HG03025 (cell line): ENCODE results near the gene BRIP1.
"Not testable (repeated sequence)": the region's sequence is repeated elsewhere in the genome, so short reads cannot be mapped to it uniquely, and the experiment has no call there.

Source experiments
- ATAC-seq: cut with Tn5 transposase; IDR thresholded peaks from one replicate; pipeline ENCODE4 v1.9.1; 2021; ENCODE audit warnings: mild to moderate bottlenecking, moderate library complexity; ENCODE audit not compliant: unreplicated experiment, low FRiP score

BRIP1 gene

DNA sequence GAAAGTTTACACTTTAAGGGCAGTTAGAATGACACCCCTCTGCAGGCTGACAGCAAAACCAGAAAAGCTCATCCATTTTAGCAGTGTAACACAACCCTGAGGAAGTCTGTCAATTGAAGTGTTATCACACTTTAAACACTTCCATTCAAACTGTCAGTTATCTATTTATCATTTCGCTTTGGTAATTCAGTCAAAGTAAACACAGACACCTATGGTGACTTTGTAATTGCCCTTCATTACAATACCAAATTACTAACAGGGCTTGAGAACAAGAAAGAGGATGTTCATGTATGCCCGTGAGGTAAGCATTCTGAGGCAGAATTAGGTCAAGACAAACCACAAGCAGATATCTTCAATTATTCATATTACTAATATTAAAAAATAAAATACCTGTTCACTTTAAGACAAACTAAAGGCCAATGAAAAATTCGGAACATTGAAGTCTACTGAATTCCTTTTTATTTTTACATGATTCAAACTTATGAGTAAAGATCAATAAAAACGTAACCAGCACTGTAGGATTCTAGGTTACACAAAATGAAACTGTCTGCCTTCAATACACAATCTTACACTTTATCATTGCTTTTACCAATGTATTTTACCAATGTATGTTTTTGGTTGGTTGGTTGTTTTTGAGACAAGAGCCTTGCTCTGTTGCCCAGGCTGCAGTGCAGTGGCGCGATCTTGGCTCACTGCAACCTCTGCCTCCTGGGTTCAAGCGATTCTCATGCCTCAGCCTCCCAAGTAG is 57.1 kb downstream of the BRIP1 start:
- no peak for ATAC-seq

DNA sequence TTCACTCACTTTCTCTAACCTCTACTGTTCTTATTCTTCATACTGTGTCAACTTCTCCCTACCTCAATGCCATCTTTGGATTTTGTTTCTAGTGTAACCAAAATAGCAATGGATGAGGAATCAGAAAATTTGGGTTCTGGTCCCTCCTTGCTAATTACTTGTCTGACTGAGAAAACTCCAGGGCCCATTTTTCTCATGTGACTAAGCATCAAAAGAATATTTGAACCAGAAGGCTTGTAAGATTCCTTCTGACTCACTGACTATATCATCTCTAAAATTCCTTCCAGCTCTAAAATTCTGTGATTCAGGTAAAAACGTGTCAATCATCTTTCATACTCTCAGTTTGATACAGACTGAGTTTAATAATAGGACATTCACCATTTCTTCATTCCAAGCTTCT is 57.9 kb downstream of the BRIP1 start:
- ATAC-seq, result no peak

DNA sequence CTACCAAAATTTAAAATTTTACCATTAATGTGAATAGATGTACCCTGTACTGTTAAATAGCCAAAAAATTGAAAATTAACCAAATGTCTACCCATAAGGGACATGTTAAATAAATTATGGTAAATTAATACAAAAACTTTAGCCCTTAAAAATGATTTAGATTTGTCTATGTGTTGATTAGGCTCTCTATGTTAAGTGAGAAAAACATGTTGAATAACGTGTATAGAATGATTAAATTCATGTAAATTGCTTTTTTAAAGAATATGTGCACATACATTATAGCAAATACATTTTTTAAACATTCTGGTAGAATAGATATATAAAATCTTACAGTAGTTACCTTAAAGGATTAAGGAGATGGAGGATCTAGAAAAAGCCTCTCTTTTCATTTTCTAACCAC is 59.5 kb downstream of the BRIP1 start:
- no peak for ATAC-seq

DNA sequence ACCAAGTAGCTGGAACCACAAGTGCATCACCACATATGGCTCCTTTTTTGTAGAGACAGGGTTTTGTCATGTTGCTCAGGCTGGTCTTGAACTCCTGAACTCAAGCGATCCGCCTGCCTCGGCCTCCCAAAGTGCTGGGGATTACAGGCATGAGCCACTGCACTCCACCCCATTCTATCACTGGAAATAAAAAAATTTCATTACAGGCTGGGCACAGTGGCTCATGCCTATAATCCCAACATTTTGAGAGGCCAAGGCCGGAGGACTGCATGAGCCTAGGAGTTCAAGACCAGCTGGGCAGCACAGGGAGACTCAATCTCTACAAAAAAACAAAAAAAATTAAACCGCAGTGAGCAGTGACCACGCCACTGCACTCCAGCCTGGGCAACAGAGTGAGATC is 60.1 kb downstream of the BRIP1 start:
- no peak for ATAC-seq

DNA sequence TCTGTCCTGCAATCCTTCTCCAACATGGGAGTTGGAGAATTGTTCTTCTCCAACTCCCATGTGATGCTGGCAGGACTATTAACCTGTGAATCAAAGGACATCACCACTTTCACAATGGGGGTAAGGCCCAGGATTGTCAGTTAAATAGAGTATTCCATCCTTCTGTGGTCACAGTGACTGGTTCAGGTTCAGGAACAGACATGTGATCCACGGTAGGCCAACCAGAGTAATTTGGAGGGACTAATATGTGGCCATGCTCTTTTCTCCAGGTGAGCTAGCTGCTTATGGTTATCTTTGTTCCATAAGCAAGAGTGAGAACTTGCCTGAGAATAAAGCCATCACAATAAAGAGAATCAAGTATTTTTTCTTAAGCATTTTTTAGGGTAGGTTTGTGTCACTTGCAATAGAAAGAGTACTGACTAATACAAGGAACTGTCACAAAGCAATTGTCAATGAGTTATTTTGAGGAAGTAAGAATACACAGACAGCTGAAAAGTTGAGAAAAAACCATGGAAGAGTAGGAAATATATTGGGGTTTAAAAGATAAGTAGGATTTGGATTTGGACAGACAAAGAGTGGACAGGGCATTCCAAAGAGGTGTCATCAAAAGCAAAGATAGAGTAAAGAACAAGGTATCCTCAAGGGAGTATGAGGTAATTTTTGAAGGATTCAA is 63.4 kb downstream of the BRIP1 start:
- no peak for ATAC-seq

DNA sequence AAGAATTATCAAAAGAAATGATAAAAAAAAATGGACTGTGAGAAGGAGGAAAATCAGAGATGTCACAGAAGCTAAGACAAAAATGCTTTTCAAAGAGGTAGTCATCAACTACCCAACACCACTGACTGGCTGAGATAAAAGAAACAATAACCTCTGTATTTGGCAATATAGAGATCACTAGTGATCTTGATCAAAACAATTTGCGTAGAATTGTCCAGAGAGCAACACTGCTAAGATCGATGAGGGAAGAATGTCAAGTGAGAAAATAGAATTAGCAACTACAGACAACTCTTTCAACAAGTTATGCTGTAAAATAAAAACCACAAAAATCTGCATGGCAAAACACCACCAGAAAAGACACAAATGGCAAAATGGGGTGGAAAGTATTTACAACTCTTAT is 66.0 kb downstream of the BRIP1 start:
- no peak for ATAC-seq

DNA sequence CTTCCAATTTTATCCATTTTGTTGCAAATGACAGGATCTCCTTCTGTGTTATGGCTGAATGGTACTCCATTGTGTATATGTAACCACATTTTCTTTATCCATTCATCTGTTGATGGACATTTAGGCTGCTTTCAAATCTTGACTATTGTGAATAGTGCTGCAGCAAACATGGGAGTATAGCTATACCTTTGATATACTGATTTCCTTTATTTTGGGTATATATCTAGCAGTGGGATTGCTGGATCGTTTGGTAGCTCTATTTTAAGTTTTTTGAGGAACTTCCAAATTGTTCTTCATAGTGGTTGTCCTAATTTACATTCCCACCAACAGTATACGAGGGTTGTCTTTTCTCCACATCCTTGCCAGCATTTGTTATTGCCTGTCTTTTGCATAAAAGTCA is 67.8 kb downstream of the BRIP1 start:
- no peak for ATAC-seq

DNA sequence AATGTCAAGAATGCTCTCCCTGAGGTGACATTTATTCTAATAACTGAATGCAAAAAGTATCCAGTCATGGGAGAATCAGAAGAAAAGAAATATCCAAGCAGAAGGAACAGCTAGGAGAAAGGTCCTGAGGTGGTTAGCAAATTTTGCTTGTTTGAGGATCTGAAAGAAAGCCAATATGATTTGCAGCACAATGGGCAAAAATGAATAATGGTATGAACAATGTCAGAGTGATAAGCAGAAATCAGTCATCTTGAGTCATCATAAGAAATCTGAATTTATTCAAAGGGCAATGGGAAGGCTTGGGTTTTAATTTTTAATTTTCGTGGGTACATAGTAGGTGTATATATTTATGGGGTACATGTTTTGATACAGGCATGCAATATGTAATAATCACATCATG is 68.5 kb downstream of the BRIP1 start:
- ATAC-seq, result no peak

DNA sequence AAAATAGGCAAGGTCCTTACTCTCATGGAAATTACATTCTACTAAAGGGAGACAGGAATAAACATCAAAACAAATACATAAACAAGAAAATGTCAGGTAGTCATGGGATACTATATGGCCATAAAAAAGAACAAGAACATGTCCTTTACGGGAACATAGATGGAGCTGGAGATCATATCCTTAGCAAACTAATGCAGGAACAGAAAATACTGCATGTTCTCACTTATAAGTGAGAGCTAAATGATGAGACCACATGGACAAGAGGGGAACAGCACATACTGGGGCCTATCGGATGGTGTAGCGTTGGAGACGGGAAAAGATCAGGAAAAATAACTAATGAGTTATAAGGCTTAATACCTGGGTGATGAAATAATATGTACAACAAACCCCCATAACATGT is 69.1 kb downstream of the BRIP1 start:
- ATAC-seq, result no peak

DNA sequence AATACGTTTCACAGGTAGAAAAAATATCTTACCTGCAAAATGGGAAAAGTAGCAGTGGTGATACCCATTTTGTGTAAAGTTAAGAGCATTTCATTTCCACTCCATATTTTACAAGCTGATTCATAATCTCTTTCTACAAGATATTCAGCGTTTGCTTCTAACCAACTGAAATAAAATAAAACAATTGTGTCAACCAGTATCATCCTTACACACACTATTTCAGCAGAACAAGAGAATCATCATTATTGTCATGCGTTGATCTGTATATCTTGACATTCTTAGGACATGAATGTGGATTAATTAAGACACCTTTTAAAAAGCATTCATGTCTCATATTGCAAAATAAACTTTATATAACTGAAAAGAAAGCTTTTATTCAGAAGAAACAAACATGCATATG is 69.8 kb downstream of the BRIP1 start:
- ATAC-seq, result no peak

DNA sequence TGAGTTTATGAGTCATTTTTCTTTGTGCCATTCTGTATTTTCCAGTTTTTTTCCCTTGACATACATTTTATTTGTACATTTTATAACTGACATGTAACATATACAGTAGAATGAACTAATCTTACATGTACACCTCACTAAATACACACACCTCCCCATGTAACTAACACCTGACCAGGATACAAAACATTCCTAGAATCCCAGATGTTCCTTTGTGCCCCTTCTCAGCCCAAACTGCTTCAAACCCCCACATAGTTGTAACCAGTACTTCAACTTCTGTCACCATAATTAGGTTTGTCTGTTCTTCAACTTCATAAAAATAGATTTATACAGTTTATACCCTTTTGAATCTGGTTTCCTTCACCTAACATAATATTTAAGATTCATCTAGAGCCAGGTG is 73.5 kb downstream of the BRIP1 start:
- no peak for ATAC-seq

DNA sequence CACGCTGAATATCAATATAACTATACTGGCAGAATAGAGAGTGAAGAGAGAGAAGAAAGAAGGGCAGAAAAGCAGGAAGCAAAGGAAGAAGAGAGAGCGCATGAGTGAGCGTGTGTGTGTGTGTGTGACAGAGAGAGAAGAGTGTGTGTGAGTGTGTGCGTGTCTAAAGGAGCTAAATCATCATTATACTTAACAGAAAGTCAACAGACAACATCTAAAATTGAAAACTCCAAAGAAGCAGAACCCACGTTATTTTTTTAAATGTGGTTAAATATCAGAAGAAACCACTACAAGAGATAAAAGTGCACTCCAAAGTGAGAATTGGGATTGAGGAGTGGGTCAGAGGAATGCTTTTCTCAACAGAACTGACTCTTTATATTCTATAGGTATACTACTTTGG is 77.2 kb downstream of the BRIP1 start:
- ATAC-seq, result no peak

DNA sequence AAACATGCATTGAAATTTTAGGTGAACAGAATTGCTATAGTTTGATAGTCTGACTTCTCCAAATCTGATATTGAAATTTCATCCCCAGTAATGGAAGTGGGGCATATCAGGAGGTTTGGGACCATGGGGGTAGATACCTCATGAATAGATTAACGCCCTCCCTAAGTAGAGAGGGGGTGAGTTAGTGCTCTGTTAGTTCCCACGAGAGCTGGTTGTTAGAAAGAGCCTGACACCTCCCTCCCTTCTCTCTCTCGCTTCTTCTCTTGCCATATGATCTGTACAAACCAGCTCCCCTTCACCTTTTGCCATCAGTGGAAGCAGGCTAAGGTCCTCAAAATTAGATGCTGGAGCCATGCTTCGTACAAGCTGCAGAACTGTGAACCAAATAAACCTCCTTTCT is 78.8 kb downstream of the BRIP1 start:
- ATAC-seq, result peak; percentile 29

DNA sequence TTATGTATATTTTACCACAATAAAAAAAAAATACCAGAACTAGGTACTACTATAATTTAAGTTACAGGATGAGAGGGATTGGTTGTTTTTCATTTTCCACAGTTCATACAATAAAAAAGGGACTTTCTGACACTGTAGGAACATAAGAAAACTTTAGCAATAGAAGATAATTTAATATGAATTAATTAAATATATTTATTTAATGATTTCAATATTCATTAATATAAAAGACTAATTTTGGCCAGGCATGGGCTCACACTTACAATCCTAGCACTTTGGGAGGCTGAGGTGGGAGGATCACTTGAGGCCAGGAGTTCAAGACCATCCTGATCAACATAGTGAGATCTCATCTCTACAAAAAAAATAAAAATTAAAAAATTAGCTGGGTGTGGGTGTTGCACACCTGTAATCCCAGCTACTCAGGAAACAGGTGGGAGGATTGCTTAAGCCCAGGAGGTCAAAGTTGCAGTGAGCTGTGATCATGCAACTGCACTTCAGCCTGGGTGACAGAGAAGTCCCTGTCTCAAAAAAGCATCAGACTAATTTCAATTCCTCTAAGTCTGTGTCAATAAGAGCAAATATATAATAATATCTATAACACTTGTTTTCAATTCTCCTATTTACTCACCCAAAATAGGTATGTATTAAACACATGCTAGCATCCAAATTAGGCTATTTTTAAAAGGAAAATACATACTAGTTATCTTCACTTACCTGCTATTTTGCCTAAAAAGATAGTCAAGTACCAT is 79.6 kb downstream of the BRIP1 start:
- peak; percentile 79 for ATAC-seq

DNA sequence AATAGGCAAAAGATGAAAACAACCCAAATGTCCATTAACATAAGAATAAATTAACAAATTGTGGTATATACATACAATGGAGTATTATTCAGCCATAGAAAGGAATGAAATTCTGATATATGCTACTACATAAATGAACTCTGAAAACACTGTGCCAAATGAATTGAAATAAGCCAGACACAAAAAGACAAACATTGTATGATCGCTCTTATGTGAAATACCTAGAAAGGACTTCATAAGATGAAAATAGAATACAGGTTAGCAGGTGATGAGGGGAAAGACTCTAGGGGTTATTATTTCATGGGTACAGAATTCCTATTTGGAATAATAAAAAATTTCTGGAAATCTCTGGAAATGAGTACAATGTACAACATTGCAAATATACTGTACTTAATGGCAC is 80.2 kb downstream of the BRIP1 start:
- no peak for ATAC-seq

DNA sequence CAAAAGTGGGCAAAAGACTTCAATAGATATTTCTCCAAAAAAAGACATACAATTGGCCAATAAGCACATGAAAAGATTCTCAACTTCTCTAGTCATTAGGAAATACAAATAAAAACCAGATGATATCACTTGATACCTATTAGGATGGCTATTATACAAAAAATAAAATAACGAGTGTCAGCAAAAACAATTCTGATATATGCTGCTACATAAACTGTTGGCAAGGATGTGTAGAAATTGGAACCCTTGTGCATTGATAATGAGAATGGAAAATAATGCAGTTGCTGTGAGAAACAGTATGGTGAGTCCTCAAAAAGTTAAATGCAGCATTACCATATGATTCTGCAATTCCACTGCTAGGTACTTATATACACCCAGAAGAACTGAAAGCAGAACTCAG is 80.6 kb downstream of the BRIP1 start:
- no peak for ATAC-seq

DNA sequence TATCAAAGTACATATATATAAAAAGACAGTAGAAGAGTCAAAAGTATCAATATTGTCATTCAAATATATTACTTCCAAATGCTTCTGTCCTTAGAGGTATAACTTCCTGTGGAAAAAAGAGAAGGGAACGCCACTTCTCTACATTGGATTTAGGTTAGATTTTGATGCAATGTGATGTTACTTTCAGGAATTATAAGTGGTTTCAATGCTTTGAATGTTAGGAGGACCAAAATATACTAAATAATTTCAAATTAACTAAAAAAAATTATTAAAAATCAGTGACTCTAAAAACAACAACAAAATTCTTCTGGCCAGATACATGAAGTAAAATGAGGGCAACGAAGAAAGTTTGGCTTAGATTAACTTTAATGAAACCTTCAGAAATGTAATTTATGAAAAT is 88.0 kb downstream of the BRIP1 start:
- ATAC-seq, result no peak

DNA sequence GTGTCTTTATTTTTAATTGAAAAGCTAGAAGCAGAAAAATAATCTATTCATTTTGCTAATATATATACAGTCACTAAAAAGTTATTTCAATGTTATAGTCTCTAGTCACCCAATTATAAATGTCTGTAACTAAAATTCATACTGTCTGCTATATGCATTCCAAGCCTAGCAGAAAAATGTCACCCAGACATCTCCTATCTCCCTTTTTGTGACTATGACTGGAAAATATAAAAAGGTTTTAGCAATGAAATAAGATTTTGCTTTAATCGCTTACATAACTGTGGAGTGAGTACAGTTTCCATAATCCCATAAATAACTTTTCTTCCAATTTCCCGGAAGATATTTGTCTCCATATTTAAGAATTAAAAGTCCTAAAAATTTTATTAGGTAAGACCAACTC is 88.6 kb downstream of the BRIP1 start:
- no peak for ATAC-seq

DNA sequence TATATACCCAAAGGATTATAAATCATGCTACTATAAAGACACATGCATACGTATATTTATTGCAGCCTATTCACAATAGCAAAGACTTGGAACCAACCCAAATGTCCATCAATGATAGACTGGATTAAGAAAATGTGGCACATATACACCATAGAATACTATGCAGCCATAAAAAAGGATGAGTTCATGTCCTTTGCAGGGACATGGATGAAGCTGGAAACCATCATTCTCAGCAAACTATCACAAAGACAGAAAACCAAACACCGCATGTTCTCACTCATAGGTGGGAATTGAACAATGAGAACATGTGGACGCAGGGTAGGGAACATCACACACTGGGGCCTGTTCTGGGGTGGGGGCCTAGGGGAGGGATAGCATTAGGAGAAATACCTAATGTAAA is 89.2 kb downstream of the BRIP1 start:
- ATAC-seq, result not testable (repeated sequence)

DNA sequence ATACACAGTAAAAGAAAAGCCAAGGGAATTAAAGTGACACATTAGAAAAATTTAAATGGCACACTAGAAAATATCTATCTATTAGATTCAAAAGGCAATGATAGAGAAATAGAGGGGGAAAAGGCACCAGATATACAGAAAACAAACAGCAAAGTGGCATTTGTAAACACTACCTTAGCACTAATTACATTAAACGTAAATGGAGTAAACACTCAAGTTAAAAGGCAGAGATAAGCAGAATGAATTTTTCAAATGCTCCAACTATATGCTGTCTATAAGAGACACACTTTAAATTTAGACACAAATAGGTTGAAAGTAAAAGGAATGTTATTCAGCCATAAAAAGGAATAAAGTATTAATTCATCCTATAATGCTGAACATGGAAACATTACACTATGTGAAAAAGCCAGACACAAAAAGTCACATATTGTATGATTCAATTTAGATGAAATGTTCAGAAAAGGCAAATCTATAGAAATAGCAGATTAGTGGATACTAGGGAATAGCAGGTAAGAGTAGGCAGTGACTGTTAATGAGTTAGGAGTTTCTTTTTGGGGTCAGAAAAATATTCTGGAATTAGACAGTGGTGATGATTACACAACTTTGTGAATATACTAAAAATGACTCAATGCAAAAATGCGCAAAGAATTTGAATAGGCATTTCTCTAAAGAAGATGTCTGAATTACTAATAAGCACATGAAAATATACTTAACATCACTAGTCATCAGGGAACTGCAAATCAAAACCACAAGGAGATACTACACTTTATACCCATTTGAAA is 92.4 kb downstream of the BRIP1 start:
- ATAC-seq, result no peak

DNA sequence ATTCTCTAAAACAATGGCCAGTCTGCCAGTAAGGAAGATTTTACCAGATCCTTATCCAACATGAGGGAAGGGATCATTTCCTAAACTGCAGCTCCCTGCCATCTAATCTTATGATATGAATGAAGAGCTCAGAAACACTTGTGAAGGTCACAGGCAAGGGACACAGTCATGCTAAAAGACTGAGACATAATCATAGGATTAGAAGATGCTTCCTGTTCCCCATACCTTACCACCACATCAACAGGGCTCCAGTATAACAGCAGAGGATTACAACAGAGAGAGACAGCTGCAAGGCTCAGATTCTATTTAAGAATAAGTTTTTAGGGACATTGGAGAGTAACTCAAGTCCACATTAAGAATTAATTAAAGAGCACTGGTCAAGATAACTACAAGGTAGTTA is 93.3 kb downstream of the BRIP1 start:
- no peak for ATAC-seq
